Neural cell (in vitro differentiated cells): Measurements from ENCODE around the gene KDF1. TPM values are rescaled to one million over a fixed set of nuclear protein-coding genes. Genes with fewer than 3 reads are reported as not detected.

Experiments used
- H2AFZ ChIP-seq: fragments of 200-600, 300-800 bp; sonication (generic), shearing (Covaris generic); 2 replicates; pipeline ENCODE4 v1.6.0; 2014; ENCODE audit warnings: low read depth, mild to moderate bottlenecking, antibody characterized with exemption, low read length, moderate library complexity
- H3F3A ChIP-seq: fragments of 200-600 bp; shearing (Covaris generic); 2 replicates; pipeline ENCODE4 v1.6.1; 2016; ENCODE audit warnings: mild to moderate bottlenecking, moderate library complexity, mixed read lengths, antibody characterized with exemption, low read length; ENCODE audit not compliant: insufficient read depth, poor library complexity, severe bottlenecking
- H3K27ac ChIP-seq: fragments of 200-600, 300-800 bp; sonication (generic), shearing (Covaris generic); 2 replicates; pipeline ENCODE4 v1.5.1; 2014; ENCODE audit warnings: mild to moderate bottlenecking, low read length, moderate library complexity
- H3K27me3 ChIP-seq: fragments of 300-800, 200-600 bp; sonication (generic), shearing (Covaris generic); 2 replicates; pipeline ENCODE4 v1.6.0; 2014; ENCODE audit warnings: mild to moderate bottlenecking, low read depth, low read length, moderate library complexity; ENCODE audit not compliant: insufficient read depth
- H3K36me3 ChIP-seq: fragments of 300-800, 200-600 bp; sonication (generic), shearing (Covaris generic); 2 replicates; pipeline ENCODE4 v1.5.1; 2014; ENCODE audit warnings: mild to moderate bottlenecking, antibody characterized with exemption, low read length, moderate library complexity; ENCODE audit not compliant: insufficient read depth
- H3K4me2 ChIP-seq: fragments of 300-800, 200-600 bp; sonication (generic), shearing (Covaris generic); 2 replicates; pipeline ENCODE4 v1.6.0; 2014; ENCODE audit warnings: mild to moderate bottlenecking, low read length
- H3K4me3 ChIP-seq: fragments of 300-800, 200-600 bp; sonication (generic), shearing (Covaris generic); 2 replicates; pipeline ENCODE4 v1.5.1; 2014; ENCODE audit warnings: mild to moderate bottlenecking, low read length, moderate library complexity
- H3K79me2 ChIP-seq: fragments of 200-600 bp; shearing (Covaris generic); replicated peaks from 2 replicates; pipeline ENCODE4 v1.6.0; 2014; ENCODE audit warnings: mild to moderate bottlenecking, low read length, moderate library complexity; ENCODE audit not compliant: insufficient read depth
- H3K9ac ChIP-seq: fragments of 300-800, 200-600 bp; sonication (generic), shearing (Covaris generic); 2 replicates; pipeline ENCODE4 v1.6.1; 2016; ENCODE audit warnings: mild to moderate bottlenecking, low read length, mixed read lengths
- H3K9me2 ChIP-seq: fragments of 200-600 bp; shearing (Covaris generic); 2 replicates; pipeline ENCODE4 v1.6.1; 2016; ENCODE audit warnings: mild to moderate bottlenecking, low read length, mixed read lengths; ENCODE audit not compliant: insufficient read depth
- H3K9me3 ChIP-seq: fragments of 200-600, 300-800 bp; sonication (generic), shearing (Covaris generic); 2 replicates; pipeline ENCODE4 v1.6.1; 2016; ENCODE audit warnings: mild to moderate bottlenecking, mixed run types, low read length, moderate library complexity, mixed read lengths
- H4K20me1 ChIP-seq: fragments of 200-600 bp; shearing (Covaris generic); 2 replicates; pipeline ENCODE4 v1.6.1; 2016; ENCODE audit warnings: mild to moderate bottlenecking, mixed run types; ENCODE audit not compliant: insufficient read depth
- CTCF ChIP-seq: fragments of 450-650 bp; IDR thresholded peaks from 2 replicates; pipeline ENCODE4 v1.5.1; 2014; ENCODE audit warnings: antibody characterized with exemption, mild to moderate bottlenecking, moderate library complexity; ENCODE audit not compliant: poor library complexity, severe bottlenecking
- EP300 ChIP-seq: fragments of 450-650 bp; conservative IDR thresholded peaks from 2 replicates; pipeline ENCODE4 v1.6.1; 2014; ENCODE audit warnings: antibody characterized with exemption, mild to moderate bottlenecking, moderate library complexity; ENCODE audit not compliant: poor library complexity, severe bottlenecking
- EZH2 ChIP-seq: fragments of 200-600, 300-800 bp; shearing (Covaris generic), sonication (generic); IDR thresholded peaks from 2 replicates; pipeline ENCODE4 v1.6.1; 2014; ENCODE audit warnings: antibody characterized with exemption, low read length, borderline replicate concordance, mild to moderate bottlenecking; ENCODE audit not compliant: insufficient read depth, poor library complexity, severe bottlenecking
- MXI1 ChIP-seq: fragments of 450-650 bp; conservative IDR thresholded peaks from 2 replicates; pipeline ENCODE4 v1.6.1; 2014; ENCODE audit warnings: antibody characterized with exemption, mild to moderate bottlenecking; ENCODE audit not compliant: poor library complexity, severe bottlenecking
- POLR2AphosphoS5 ChIP-seq: IDR thresholded peaks from 2 replicates; pipeline ENCODE4 v1.6.1; 2012
- RAD21 ChIP-seq: fragments of 450-650 bp; conservative IDR thresholded peaks from 2 replicates; pipeline ENCODE4 v1.6.1; 2014; ENCODE audit warnings: antibody characterized with exemption, mild to moderate bottlenecking, moderate library complexity
- REST ChIP-seq: IDR thresholded peaks from 2 replicates; pipeline ENCODE4 v1.6.1; 2012; ENCODE audit warnings: borderline replicate concordance
- SMC3 ChIP-seq: fragments of 450-650 bp; conservative IDR thresholded peaks from 2 replicates; pipeline ENCODE4 v1.6.1; 2014; ENCODE audit warnings: antibody characterized with exemption, mild to moderate bottlenecking, moderate library complexity; ENCODE audit not compliant: poor library complexity
- TAF1 ChIP-seq: IDR thresholded peaks from 2 replicates; pipeline ENCODE4 v1.6.1; 2012; ENCODE audit warnings: low read depth
- polyA plus RNA-seq: library from polyadenylated mRNA; depleted of rRNA; stranded (reverse); fragments of >200 nt; gene quantifications from 2 replicates; pipeline ENCODE4 v1.2.3, GENCODE V29; 2014

Gene KDF1
- polyA plus RNA-seq, 1 donor from 2014 or later: not detected

- H3K4me2 ChIP-seq: no peak overlapping the region
- no peaks in the 10 kb centered on the region for H3K9me2 ChIP-seq
- no peaks in the 10 kb centered on the region for H3K36me3 ChIP-seq
- H3K27ac ChIP-seq: no peak overlapping the region
- TF ChIP-seq TAF1 (no peak), EP300 (no peak), CTCF (no peak), EZH2 (no peak), SMC3 (no peak), RAD21 (no peak), POLR2AphosphoS5 (no peak)
- H3K4me3 ChIP-seq: no peak overlapping the region
- no peak overlapping the region for H3K9ac ChIP-seq
- no peaks in the 10 kb centered on the region for H3K79me2 ChIP-seq
- no peak overlapping the region for H2AFZ ChIP-seq
- H3K27me3 ChIP-seq: no peaks in the 10 kb centered on the region
- H3K9me3 ChIP-seq: no peaks in the 10 kb centered on the region
- H3F3A ChIP-seq: no peaks in the 10 kb centered on the region
- H4K20me1 ChIP-seq: no peaks in the 10 kb centered on the region
Observed at GRCh38 chr1:26981146-26981846, 21.0 kb upstream of the KDF1 start.

- Histone ChIP-seq H4K20me1 (no peaks in the 10 kb centered on the region), H3K9me3 (no peaks in the 10 kb centered on the region), H2AFZ (no peak overlapping the region), H3K9ac (no peak overlapping the region), H3K27me3 (no peaks in the 10 kb centered on the region), H3K27ac (no peak overlapping the region), H3K36me3 (no peaks in the 10 kb centered on the region), H3F3A (no peaks in the 10 kb centered on the region), H3K79me2 (no peaks in the 10 kb centered on the region), H3K4me2 (no peak overlapping the region), H3K4me3 (no peak overlapping the region), H3K9me2 (no peaks in the 10 kb centered on the region)
- TF ChIP-seq POLR2AphosphoS5: no peak
- no peak for TF ChIP-seq SMC3
- no peak for TF ChIP-seq TAF1
- TF ChIP-seq EZH2: no peak
- TF ChIP-seq CTCF: no peak
- TF ChIP-seq REST: no peak
- no peak for TF ChIP-seq RAD21
- TF ChIP-seq MXI1: no peak
- no peak for TF ChIP-seq EP300
Observed at GRCh38 chr1:26978901-26979300, 18.6 kb upstream of the KDF1 start.
